ENCODE data around the gene SERPINB12.

SERPINB12 gene

GRCh38 chr18:63544017-63544416 lies 1.8 kb downstream of the SERPINB12 start:
- in situ Hi-C loops (cut with MboI; ENCODE audit: low sequenced_read_pairs): no loop called here

DNA sequence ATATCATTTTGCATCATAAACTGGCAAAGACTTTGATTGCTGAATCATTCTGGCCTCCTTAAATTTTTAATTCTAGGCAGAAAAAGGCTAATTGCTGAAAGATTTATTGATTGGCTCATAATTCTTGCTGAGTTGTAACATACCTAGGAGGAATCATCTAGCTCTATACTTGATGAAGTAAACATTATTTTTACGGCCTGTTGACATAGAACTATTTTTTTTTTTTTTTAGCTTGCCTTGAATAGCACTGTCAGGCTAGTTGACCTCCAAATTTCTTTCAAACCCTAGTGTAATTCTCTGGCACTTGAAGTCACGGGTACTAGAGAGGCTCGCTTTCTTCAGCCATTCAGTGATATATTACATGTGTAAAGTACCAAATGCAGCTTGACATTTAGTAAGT lies 2.8 kb downstream of the SERPINB12 start:
- in situ Hi-C loops (cut with MboI; ENCODE audit: low sequenced_read_pairs): no loop called here

DNA sequence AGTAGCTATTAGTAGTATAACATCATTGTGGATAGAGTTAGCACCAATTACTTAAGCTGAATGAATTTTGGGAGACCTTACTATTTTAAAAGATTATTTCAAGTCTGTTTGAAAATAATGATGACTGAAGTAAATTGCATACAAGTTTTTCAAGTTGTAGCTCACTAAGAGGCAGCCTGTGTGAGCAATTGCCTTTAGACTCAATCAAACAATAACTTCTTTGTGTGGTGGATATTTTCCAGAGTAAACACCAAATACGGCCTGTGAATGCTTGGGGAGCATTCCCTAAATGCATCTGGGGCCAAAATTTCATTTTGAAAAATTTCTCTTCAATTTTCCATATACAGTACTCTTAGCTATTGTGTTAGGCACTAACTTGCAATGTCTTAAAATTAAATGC lies 7.9 kb downstream of the SERPINB12 start:
- in situ Hi-C loops (cut with MboI; ENCODE audit: low sequenced_read_pairs): no loop called here

DNA sequence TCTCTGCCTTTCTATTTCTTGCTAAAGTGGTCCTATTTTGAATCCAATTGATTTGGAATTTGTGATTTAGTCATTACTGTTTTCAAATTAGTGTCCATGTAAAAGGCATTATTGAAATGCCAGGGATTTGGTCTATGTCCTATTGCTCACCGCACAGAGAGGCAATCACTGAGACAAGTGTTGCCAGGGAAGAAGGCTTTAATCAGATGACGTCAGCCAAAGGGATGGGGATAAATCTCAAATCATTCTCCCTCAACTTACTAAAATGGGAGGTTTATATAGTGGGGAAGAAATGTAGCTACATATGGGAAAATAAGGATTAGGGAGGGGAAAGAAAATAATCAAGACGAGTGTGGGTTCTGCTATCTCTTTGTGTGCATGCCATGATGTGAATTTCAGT lies 9.6 kb downstream of the SERPINB12 start:
- in situ Hi-C loops (cut with MboI; ENCODE audit: low sequenced_read_pairs): no loop called here

- in situ Hi-C loops (cut with MboI; ENCODE audit: low sequenced_read_pairs): no loop called here
Measured at GRCh38 chr18:63552581-63552980, 10.4 kb downstream of the SERPINB12 start.

GRCh38 chr18:63553081-63553480 lies 10.9 kb downstream of the SERPINB12 start:
- in situ Hi-C loops (cut with MboI; ENCODE audit: low sequenced_read_pairs): no loop called here

GRCh38 chr18:63559567-63560491 lies 17.7 kb downstream of the SERPINB12 start:
- in situ Hi-C loops (cut with MboI; ENCODE audit: low sequenced_read_pairs): no loop called here

DNA sequence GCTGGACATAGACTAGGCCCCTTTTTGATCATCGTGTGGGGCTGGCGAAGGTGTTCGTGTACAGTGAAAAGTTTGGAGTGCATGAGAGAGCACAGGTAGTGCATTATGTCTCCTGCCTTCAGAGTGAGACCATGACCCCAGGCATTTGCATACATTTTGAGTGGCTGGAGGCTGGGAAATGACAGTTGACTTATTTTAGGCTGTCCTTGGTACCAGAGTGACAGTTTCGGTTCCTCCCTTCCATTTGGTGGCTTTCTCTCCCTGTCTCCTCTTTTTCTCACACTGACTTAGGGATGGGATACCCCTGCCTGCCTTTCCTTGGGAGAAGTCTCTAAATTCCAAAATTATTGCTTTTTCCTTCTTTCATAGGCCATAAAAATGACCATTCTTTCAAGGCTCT lies 20.1 kb downstream of the SERPINB12 start:
- in situ Hi-C loops (cut with MboI; ENCODE audit: low sequenced_read_pairs): no loop called here

DNA sequence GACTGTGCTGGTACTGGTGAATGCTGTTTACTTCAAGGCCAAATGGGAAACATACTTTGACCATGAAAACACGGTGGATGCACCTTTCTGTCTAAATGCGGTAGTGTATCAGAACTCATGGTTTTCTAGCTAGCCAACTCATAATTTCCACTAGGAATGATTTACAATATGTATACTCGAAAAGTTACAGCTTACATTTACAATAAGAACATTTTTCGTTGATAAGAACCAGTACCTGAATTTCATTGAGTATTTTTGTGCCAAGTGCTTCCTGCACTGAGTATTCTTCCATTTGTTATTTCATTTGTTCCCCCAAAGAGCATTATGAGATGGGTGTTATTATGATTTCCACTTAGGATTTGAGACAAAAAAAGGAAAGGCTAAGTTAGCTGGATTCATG lies 21.9 kb downstream of the SERPINB12 start:
- in situ Hi-C loops (cut with MboI; ENCODE audit: low sequenced_read_pairs): no loop called here

- in situ Hi-C loops (cut with MboI; ENCODE audit: low sequenced_read_pairs): no loop called here
Measured at GRCh38 chr18:63564561-63564960, 22.4 kb downstream of the SERPINB12 start.

DNA sequence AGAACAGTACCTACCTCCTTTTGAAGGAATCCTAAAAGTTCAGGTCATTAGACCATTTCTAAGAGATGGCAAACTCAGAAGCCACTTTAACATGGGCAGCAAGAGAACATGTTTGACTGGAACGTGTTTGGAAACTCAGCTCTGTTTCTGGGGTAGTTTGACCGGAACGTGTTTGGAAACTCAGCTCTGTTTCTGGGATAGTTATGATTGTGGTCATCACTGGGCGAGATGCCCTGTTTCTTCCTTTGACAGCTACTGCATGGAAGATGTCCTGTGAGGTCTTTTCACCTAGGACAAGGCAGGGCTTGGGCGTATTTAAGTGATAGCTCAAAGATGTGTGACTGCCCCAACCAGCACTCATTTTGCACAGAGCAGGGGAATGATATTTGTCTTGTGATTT lies 25.1 kb downstream of the SERPINB12 start:
- in situ Hi-C loops (cut with MboI; ENCODE audit: low sequenced_read_pairs): no loop called here

GRCh38 chr18:63567825-63568224 lies 25.7 kb downstream of the SERPINB12 start:
- in situ Hi-C loops (cut with MboI; ENCODE audit: low sequenced_read_pairs): no loop called here

DNA sequence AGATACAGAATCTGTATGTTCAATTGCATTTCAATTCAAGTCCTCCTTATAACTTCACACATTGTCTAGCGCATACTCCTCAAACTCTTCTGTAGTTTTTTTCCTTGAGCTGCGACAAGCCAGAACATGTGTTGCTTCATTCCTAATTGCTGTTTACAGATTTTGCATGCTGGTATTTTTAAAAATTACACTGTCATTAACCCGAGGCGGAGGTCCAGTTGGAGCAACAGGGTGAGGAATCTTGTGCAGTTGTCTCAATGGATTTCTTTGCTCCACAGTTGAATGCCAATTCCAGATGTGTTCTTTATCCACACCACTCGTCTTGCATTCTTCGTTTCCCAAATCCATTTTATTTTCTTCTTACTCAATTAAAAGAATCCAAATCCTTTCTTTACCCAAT lies 28.6 kb downstream of the SERPINB12 start:
- in situ Hi-C loops (cut with MboI; ENCODE audit: low sequenced_read_pairs): no loop called here

DNA sequence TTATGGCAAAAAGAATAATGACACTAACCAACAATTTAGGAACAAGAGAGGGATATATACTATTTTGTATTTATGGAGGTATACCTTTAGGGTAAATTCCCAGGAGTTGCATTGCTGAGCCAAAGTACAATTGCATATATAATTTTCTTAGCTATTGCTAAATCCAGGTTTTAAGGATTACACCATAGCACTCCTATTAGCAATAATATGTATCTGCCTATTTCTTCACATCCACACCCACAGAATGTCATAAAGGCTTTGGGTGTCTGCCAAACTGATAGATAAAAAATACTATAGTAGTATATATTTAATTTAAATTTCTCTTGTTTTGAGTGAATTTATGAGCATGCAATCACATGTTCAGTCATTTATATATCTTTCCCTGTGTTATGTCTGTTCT lies 33.5 kb downstream of the SERPINB12 start:
- in situ Hi-C loops (cut with MboI; ENCODE audit: low sequenced_read_pairs): no loop called here

DNA sequence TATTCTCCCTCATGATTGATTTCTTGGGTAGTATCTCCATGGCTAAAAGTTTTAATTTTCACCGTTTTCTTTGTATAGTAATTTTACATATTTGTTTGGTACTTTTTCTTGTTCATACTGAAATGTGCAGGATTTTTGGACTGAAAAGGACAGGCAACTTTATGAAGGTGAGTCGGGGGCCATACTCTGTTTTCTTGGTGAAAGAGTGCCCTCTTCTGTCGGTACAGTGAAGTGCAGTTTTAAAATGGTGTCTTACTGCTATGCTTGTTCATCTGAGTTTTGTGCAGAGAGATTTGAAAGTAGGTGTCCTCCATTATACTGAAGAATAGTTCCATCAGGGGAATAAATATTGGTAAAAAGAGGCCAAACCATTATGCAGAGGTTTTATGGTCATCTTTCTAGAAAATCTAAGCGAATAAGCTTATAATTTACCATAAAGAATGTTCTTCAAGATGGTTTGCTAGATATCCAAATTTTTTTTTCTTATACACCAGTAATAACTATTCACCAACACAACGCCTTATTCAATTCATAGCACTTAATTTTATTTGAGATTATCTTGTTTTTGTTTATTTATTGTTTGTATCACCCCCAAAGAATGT lies 36.3 kb downstream of the SERPINB12 start:
- in situ Hi-C loops (cut with MboI; ENCODE audit: low sequenced_read_pairs): no loop called here

DNA sequence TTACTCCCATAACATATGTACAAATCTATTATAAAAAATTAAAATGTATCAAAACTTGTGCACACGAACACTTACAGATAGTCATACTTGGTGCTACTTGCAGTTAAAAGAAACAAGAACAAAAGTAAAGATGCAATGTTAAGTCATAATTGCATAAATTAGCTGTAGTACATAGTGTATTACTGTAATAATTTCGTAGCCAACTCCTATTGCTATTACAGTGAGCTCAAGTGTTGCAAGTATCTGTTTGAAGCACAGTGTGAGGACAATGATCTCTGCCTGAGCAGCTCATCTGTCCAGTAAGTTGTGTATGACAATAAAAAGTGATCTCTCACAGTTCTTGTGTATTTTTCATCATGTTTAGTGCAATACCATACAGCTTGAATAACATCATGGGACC lies 37.4 kb downstream of the SERPINB12 start:
- in situ Hi-C loops (cut with MboI; ENCODE audit: low sequenced_read_pairs): no loop called here

DNA sequence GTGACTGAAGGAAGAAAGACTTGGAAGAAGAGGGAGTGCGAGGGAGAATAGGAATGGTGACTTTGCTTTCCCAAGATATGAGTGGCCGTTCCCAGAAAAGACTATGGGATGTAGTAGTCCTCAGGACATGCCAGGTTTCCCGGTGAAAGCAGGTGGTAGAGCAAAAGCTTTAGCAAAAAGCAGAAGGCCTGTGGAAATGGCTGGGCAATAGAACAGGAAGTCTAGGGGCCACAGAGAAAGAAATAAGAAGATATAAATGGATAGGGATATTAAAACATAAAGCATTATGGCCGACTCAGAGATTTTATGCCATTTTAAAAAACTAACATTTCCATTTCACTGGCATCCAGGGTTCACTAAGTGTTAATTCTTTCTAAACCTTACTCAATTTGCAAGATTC lies 43.8 kb downstream of the SERPINB12 start:
- in situ Hi-C loops (cut with MboI; ENCODE audit: low sequenced_read_pairs): no loop called here

GRCh38 chr18:63586431-63586830 lies 44.3 kb downstream of the SERPINB12 start:
- in situ Hi-C loops (cut with MboI; ENCODE audit: low sequenced_read_pairs): no loop called here

- in situ Hi-C loops (cut with MboI; ENCODE audit: low sequenced_read_pairs): no loop called here
Measured at GRCh38 chr18:63586966-63587365, 44.8 kb downstream of the SERPINB12 start, which contains the start of gene SERPINB13. TSS of gene SERPINB13 (plus strand) at chr18:63587343. CDS start at chr18:63588668, 1,325 bp downstream.

DNA sequence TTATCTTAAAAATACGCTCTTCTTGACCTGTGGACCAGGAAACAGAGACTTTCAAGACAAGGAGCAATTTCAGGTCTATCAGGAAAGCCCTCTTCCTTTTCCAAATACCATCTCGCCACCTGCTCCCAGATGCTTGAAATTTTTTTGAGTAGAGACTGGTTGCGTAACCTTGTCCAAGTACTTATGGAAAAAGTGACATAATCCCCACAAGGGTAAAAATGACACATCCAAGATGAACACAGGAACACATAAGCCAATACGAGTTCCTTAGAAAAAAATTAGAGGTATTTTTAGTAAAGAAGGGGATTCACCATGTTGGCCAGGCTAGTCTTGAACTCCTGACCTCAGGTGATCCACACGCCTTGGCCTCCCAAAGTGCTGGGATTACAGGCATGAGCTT lies 46.7 kb downstream of the SERPINB12 start:
- in situ Hi-C loops (cut with MboI; ENCODE audit: low sequenced_read_pairs): no loop called here

- in situ Hi-C loops (cut with MboI; ENCODE audit: low sequenced_read_pairs): no loop called here
Measured at GRCh38 chr18:63590373-63590772, 48.2 kb downstream of the SERPINB12 start.

DNA sequence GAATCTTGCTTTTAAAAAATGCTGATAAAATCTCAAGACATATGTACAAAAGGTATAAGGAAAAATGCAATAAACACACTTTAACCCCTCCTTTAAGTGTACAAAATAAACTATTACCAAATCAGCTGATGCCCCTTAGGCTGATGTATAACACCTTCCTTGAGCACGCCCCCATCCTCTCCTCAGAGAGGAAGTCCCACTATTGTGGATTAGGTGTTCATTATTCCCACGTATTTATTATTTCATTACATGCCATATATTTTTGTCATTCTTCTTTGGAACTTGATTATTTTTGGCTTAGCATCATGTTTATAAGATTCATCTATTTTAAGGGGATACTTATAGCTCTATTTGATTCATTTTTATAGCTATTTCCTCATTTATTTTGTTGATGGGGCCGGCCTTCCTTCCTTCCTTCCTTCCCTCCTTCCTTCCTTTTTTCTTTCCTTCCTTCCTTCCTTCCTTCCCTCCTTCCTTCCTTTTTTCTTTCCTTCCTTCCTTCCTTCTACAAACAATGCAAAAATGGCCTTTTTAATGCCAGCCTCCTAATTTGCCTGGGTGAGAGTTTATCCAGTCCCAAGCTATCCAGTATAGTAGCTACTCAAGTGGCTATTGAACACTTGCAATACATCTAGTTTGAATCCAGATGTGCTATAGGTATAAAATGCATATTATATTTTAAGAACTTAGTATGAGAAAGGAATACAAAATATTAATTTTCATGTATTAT lies 49.0 kb downstream of the SERPINB12 start:
- in situ Hi-C loops (cut with MboI; ENCODE audit: low sequenced_read_pairs): no loop called here
